Left lung (tissue), 10 donors: Measurements from ENCODE around the gene GFOD2. TPM values are rescaled to one million over a fixed set of nuclear protein-coding genes. Genes with fewer than 3 reads are reported as not detected.

Source experiments
- ATAC-seq: fragments of 200-7000 bp; cut with Tn5 transposase; one replicate; pipeline ENCODE4 v1.9.1; 2020; ENCODE audit warnings: moderate library complexity
- DNase-seq, 4 donors: peaks; one replicate each; pipeline ENCODE4 v3.0.0-alpha.2; 2013 to 2020
- H3K27ac ChIP-seq, 2 donors: fragments of 200-600 bp; sonication (generic) in 1 of 2; one replicate each; pipeline versions ENCODE4 v1.5.0 to v1.8.0; 2020 to 2021
- H3K27me3 ChIP-seq, 2 donors: fragments of 200-600 bp; sonication (generic) in 1 of 2; one replicate each; pipeline versions ENCODE4 v1.5.0 to v1.8.0; 2020 to 2021
- H3K36me3 ChIP-seq, 2 donors: fragments of 200-600 bp; sonication (generic) in 1 of 2; one replicate each; pipeline versions ENCODE4 v1.5.0 to v1.8.0; 2020 to 2021
- H3K4me1 ChIP-seq, 2 donors: fragments of 200-600 bp; one replicate each; pipeline ENCODE4 v1.8.0; 2021
- H3K4me3 ChIP-seq, 2 donors: fragments of 200-600 bp; sonication (generic) in 1 of 2; one replicate each; pipeline versions ENCODE4 v1.5.0 to v1.8.0; 2020 to 2021; ENCODE audit warnings: mild to moderate bottlenecking in 1 of 2
- H3K9me3 ChIP-seq, 2 donors: fragments of 200-600 bp; sonication (generic) in 1 of 2; one replicate each; pipeline versions ENCODE4 v1.5.0 to v1.8.0; 2020 to 2021
- intact Hi-C, 2 donors: fragments of 100-400 bp; cut with DNase I; formaldehyde crosslinking; loops; one replicate each; pipeline versions ENCODE4 v1.11.2 to v1.14.2; 2022
- polyA plus RNA-seq, 6 donors: library from polyadenylated mRNA; unstranded; fragments of 120-200 nt; gene quantifications; one replicate each; pipeline ENCODE4 v1.2.1, GENCODE V29; 2013; ENCODE audit not compliant: insufficient read length in 6 of 6
- total RNA-seq, 2 donors: library from RNA; stranded (reverse); fragmentation: NEBNext Ultra II Directional; extraction: Animal tissue kit (Norgen Biotek cat#: 25700); gene quantifications; one replicate each; pipeline ENCODE4 v1.2.1, GENCODE V29; 2021
- TF ChIP-seq, protein P1 (sequence below), 2 donors: fragments of 200-600 bp; sonication (generic) in 1 of 2; IDR thresholded peaks; one replicate each; pipeline versions ENCODE4 v1.5.0 to v1.8.0; 2021; ENCODE audit warnings: antibody characterized with exemption in 2 of 2
- donor health status: DM: no; HTN: yes; CAD: no.
- donor health status: DM: no; HTN: no; CAD: no.

The GFOD2 gene
- total and polyA plus RNA-seq, 8 donors, result 13.7 to 39.5 (median 32.1) TPM

- TF ChIP-seq, protein P1, sequence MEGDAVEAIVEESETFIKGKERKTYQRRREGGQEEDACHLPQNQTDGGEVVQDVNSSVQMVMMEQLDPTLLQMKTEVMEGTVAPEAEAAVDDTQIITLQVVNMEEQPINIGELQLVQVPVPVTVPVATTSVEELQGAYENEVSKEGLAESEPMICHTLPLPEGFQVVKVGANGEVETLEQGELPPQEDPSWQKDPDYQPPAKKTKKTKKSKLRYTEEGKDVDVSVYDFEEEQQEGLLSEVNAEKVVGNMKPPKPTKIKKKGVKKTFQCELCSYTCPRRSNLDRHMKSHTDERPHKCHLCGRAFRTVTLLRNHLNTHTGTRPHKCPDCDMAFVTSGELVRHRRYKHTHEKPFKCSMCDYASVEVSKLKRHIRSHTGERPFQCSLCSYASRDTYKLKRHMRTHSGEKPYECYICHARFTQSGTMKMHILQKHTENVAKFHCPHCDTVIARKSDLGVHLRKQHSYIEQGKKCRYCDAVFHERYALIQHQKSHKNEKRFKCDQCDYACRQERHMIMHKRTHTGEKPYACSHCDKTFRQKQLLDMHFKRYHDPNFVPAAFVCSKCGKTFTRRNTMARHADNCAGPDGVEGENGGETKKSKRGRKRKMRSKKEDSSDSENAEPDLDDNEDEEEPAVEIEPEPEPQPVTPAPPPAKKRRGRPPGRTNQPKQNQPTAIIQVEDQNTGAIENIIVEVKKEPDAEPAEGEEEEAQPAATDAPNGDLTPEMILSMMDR (IDR thresholded peaks at IDR 0.05), result no peak
- Histone ChIP-seq H3K27ac (no peak overlapping the region), H3K4me1 (peaks cover 0 to 5% of the 10 kb centered on the region in 2 donors), H3K9me3 (no peaks in the 10 kb centered on the region), H3K36me3 (no peaks in the 10 kb centered on the region), H3K27me3 (no peaks in the 10 kb centered on the region), H3K4me3 (no peak overlapping the region)
- ATAC-seq (no peak), DNase-seq (no peak)
- intact Hi-C loops, result no loop called here
Observed at GRCh38 chr16:67707790-67708189, 11.3 kb downstream of the GFOD2 start.

DNA sequence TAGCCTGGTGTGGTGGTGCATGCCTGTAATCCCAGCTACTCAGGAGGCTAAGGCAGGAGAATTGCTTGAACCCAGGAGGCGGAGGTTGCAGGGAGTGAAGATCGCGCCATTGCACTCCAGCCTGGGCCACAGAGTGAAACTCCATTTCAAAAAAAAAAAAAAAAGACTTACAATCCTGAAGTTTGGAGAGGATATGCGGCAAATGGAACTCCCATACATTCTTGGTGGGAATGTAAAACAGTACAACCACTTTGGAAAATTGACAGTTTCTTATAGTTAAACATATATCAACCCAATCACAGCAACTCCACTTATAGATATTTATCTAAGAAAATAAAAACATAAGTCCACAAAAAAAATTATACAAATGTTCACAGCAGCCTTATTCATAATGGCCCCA, 11.9 kb downstream of the GFOD2 start:
- Histone ChIP-seq H3K4me3 (no peak overlapping the region), H3K27ac (no peak overlapping the region), H3K9me3 (no peaks in the 10 kb centered on the region), H3K27me3 (no peaks in the 10 kb centered on the region), H3K36me3 (no peaks in the 10 kb centered on the region), H3K4me1 (peaks cover 0 to 5% of the 10 kb centered on the region in 2 donors)
- no peak for DNase-seq
- intact Hi-C loops, result no loop called here
- TF ChIP-seq, protein P1 (IDR thresholded peaks at IDR 0.05), result no peak
- no peak for ATAC-seq

- H3K36me3 ChIP-seq, result no peaks in the 10 kb centered on the region
- H3K4me1 ChIP-seq, result peaks cover 0 to 5% of the 10 kb centered on the region in 2 donors
- H3K4me3 ChIP-seq, result no peak overlapping the region
- DNase-seq (no peak), ATAC-seq (no peak)
- H3K27me3 ChIP-seq, result no peaks in the 10 kb centered on the region
- no peaks in the 10 kb centered on the region for H3K9me3 ChIP-seq
- intact Hi-C loops, result no loop called here
- peak overlapping the region in 1 of 2 donors; percentile 23 for H3K27ac ChIP-seq
- TF ChIP-seq, protein P1 (IDR thresholded peaks at IDR 0.05), result no peak
Observed at GRCh38 chr16:67704110-67704509, 15.0 kb downstream of the GFOD2 start.

- no peaks in the 10 kb centered on the region for H3K9me3 ChIP-seq
- no peaks in the 10 kb centered on the region for H3K27me3 ChIP-seq
- intact Hi-C loops, result no loop called here
- H3K36me3 ChIP-seq, result peaks cover 0 to 4% of the 10 kb centered on the region in 2 donors
- peak overlapping the region in 1 of 2 donors; percentile 23 for H3K27ac ChIP-seq
- DNase-seq, result no peak
- TF ChIP-seq, protein P1 (IDR thresholded peaks at IDR 0.05), result no peak
- ATAC-seq, result no peak
- peaks cover 0 to 8% of the 10 kb centered on the region in 2 donors for H3K4me1 ChIP-seq
- H3K4me3 ChIP-seq, result no peak overlapping the region
Observed at GRCh38 chr16:67703626-67704025, 15.5 kb downstream of the GFOD2 start.

- H3K27me3 ChIP-seq, result no peaks in the 10 kb centered on the region
Observed at GRCh38 chr16:67702130-67702529, 17.0 kb downstream of the GFOD2 start.

More at GRCh38 chr16:67702130-67702529, 17.0 kb downstream of the GFOD2 start:
- TF ChIP-seq, protein P1 (IDR thresholded peaks at IDR 0.05), result no peak
- Histone ChIP-seq H3K36me3 (peaks cover 0 to 8% of the 10 kb centered on the region in 2 donors), H3K9me3 (no peaks in the 10 kb centered on the region), H3K27ac (no peak overlapping the region), H3K4me3 (no peak overlapping the region), H3K4me1 (peaks cover 0 to 22% of the 10 kb centered on the region in 2 donors)
- ATAC-seq (no peak), DNase-seq (no peak)
- intact Hi-C loops, result no loop called here
